ENCODE measurements around the gene CIAO3. TPM values are rescaled to one million over a fixed set of nuclear protein-coding genes. Genes with fewer than 3 reads are reported as not detected.

Gene CIAO3
- total and polyA plus RNA-seq, 5 donors, result 21.5 to 31.3 (median 23.9) TPM

Small RNA genes within 50 kb of the gene (microRNA-seq; reads per million reads assigned to microRNA genes)
- gene MIR662, result 0 reads per million in 2 donors

Other genes starting within 250 kb of the CIAO3 start
- gene CAPN15, start 213.3 kb downstream of the CIAO3 start, total RNA-seq, result 10 to 100 TPM; 15.4 to 22.1 (median 19.6) TPM
- 16.9 TPM for gene CAPN15, start 213.3 kb downstream of the CIAO3 start, polyA plus RNA-seq
- not detected for gene PRR35, start 180.6 kb downstream of the CIAO3 start, total RNA-seq
- not detected for gene PRR35, start 180.6 kb downstream of the CIAO3 start, polyA plus RNA-seq
- gene NHLRC4, start 174.0 kb downstream of the CIAO3 start, total RNA-seq, result under 1 TPM; 0.22 to 0.62 (median 0.54) TPM
- gene NHLRC4, start 174.0 kb downstream of the CIAO3 start, polyA plus RNA-seq, result 0.84 TPM
- gene PIGQ, start 171.0 kb downstream of the CIAO3 start, total RNA-seq, result 10 to 100 TPM; 19.8 to 23.0 (median 21.6) TPM
- 22.9 TPM for gene PIGQ, start 171.0 kb downstream of the CIAO3 start, polyA plus RNA-seq
- 10 to 100 TPM; 10.9 to 13.4 (median 11.9) TPM for gene RAB40C, start 150.9 kb downstream of the CIAO3 start, total RNA-seq
- 13.4 TPM for gene RAB40C, start 150.9 kb downstream of the CIAO3 start, polyA plus RNA-seq
- gene WFIKKN1, start 110.0 kb downstream of the CIAO3 start, total RNA-seq, result under 1 TPM; 0.15 to 0.70 (median 0.20) TPM
- gene WFIKKN1, start 110.0 kb downstream of the CIAO3 start, polyA plus RNA-seq, result 0.29 TPM
- gene METTL26, start 104.7 kb downstream of the CIAO3 start, total RNA-seq, result 10 to 100 TPM; 55.4 to 60.3 (median 56.6) TPM
- 128 TPM for gene METTL26, start 104.7 kb downstream of the CIAO3 start, polyA plus RNA-seq
- gene MCRIP2, start 99.2 kb downstream of the CIAO3 start, total RNA-seq, result 100 to 1,000 TPM in 1 of 4 donors, 10 to 100 TPM in 3; 71.2 to 121 (median 85.6) TPM
- gene MCRIP2, start 99.2 kb downstream of the CIAO3 start, polyA plus RNA-seq, result 141 TPM
- 10 to 100 TPM; 10.5 to 13.7 (median 12.0) TPM for gene WDR90, start 91.6 kb downstream of the CIAO3 start, total RNA-seq
- 8.1 TPM for gene WDR90, start 91.6 kb downstream of the CIAO3 start, polyA plus RNA-seq
- 100 to 1,000 TPM in 1 of 4 donors, 10 to 100 TPM in 3; 84.3 to 104 (median 90.8) TPM for gene RHOT2, start 72.9 kb downstream of the CIAO3 start, total RNA-seq
- gene RHOT2, start 72.9 kb downstream of the CIAO3 start, polyA plus RNA-seq, result 101 TPM
- 1 to 10 TPM in 3 of 4 donors, under 1 TPM in 1; 0.89 to 2.9 (median 1.7) TPM for gene RHBDL1, start 65.3 kb downstream of the CIAO3 start, total RNA-seq
- gene RHBDL1, start 65.3 kb downstream of the CIAO3 start, polyA plus RNA-seq, result 2.3 TPM
- gene STUB1, start 60.6 kb downstream of the CIAO3 start, total RNA-seq, result 100 to 1,000 TPM; 114 to 121 (median 119) TPM
- gene STUB1, start 60.6 kb downstream of the CIAO3 start, polyA plus RNA-seq, result 126 TPM
- gene JMJD8, start 56.7 kb downstream of the CIAO3 start, total RNA-seq, result 10 to 100 TPM; 52.0 to 55.7 (median 54.6) TPM
- 49.7 TPM for gene JMJD8, start 56.7 kb downstream of the CIAO3 start, polyA plus RNA-seq
- gene WDR24, start 50.6 kb downstream of the CIAO3 start, total RNA-seq, result 1 to 10 TPM; 7.1 to 9.0 (median 8.2) TPM
- 6.3 TPM for gene WDR24, start 50.6 kb downstream of the CIAO3 start, polyA plus RNA-seq
- under 1 TPM; 0.19 to 0.38 (median 0.28) TPM for gene FBXL16, start 35.2 kb downstream of the CIAO3 start, total RNA-seq
- 0.34 TPM for gene FBXL16, start 35.2 kb downstream of the CIAO3 start, polyA plus RNA-seq
- gene METRN, start 25.9 kb downstream of the CIAO3 start, total RNA-seq, result 10 to 100 TPM; 65.2 to 75.0 (median 69.4) TPM
- gene METRN, start 25.9 kb downstream of the CIAO3 start, polyA plus RNA-seq, result 68.2 TPM
- gene ANTKMT, start 19.9 kb downstream of the CIAO3 start, total RNA-seq, result 10 to 100 TPM; 25.7 to 38.8 (median 33.2) TPM
- gene ANTKMT, start 19.9 kb downstream of the CIAO3 start, polyA plus RNA-seq, result 37.6 TPM
- under 1 TPM in 3 of 4 donors, not detected in 1; 0.36 to 0.97 (median 0.40) TPM for gene CCDC78, start 14.6 kb downstream of the CIAO3 start, total RNA-seq
- 0.48 TPM for gene CCDC78, start 14.6 kb downstream of the CIAO3 start, polyA plus RNA-seq
- 10 to 100 TPM in 3 of 4 donors, 1 to 10 TPM in 1; 7.5 to 15.3 (median 12.0) TPM for gene HAGHL, start 13.9 kb downstream of the CIAO3 start, total RNA-seq
- gene HAGHL, start 13.9 kb downstream of the CIAO3 start, polyA plus RNA-seq, result 21.0 TPM
- gene MSLN, start 19.7 kb upstream of the CIAO3 start, total RNA-seq, result 1 to 10 TPM in 2 of 4 donors, under 1 TPM in 1, not detected in 1; 0.92 to 3.1 (median 1.0) TPM
- gene MSLN, start 19.7 kb upstream of the CIAO3 start, polyA plus RNA-seq, result not detected
- gene RPUSD1, start 47.4 kb upstream of the CIAO3 start, total RNA-seq, result 10 to 100 TPM in 2 of 4 donors, 1 to 10 TPM in 2; 9.3 to 11.8 (median 9.9) TPM
- 11.5 TPM for gene RPUSD1, start 47.4 kb upstream of the CIAO3 start, polyA plus RNA-seq
- 1 to 10 TPM; 4.0 to 6.9 (median 4.9) TPM for gene CHTF18, start 47.6 kb upstream of the CIAO3 start, total RNA-seq
- 3.4 TPM for gene CHTF18, start 47.6 kb upstream of the CIAO3 start, polyA plus RNA-seq
- not detected for gene GNG13, start 59.7 kb upstream of the CIAO3 start, total RNA-seq
- not detected for gene GNG13, start 59.7 kb upstream of the CIAO3 start, polyA plus RNA-seq
- 10 to 100 TPM; 10.6 to 13.3 (median 11.2) TPM for gene LMF1, start 230.0 kb upstream of the CIAO3 start, total RNA-seq
- gene LMF1, start 230.0 kb upstream of the CIAO3 start, polyA plus RNA-seq, result 7.8 TPM
- gene SOX8, start 240.8 kb upstream of the CIAO3 start, total RNA-seq, result 1 to 10 TPM in 3 of 4 donors, under 1 TPM in 1; 0.97 to 2.1 (median 1.9) TPM
- 1.5 TPM for gene SOX8, start 240.8 kb upstream of the CIAO3 start, polyA plus RNA-seq